IMR-90 (cell line): ENCODE data around the gene RPUSD1. TPM values are rescaled to one million over a fixed set of nuclear protein-coding genes. Genes with fewer than 3 reads are reported as not detected.

Experiments
- ATAC-seq: fragments of 200-7000 bp; cut with Tn5 transposase; 2 replicates; pipeline ENCODE4 v1.9.1; 2020; ENCODE audit warnings: low read depth, mild to moderate bottlenecking, moderate library complexity
- BruUV-seq: library from RNA; stranded (reverse); fragments of 400-500 nt; replicated peaks from 2 replicates; lab custom pipeline; 2021; lab: Mats Ljungman, UMichigan
- CTCF ChIA-PET: fragments of 300-600 bp; formaldehyde crosslinking; extraction: SDS; loops from one replicate; lab custom pipeline; 2021; ENCODE audit warnings: antibody characterized with exemption; lab: Yijun Ruan, JAX
- POLR2A ChIA-PET: fragments of 300-600 bp; sonication (Branson Sonifier 250); formaldehyde crosslinking; loops from one replicate; lab custom pipeline; 2022; ENCODE audit warnings: antibody characterized with exemption; ENCODE audit not compliant: unreplicated experiment; lab: Charles Lee
- DNase-seq: peaks from one replicate; pipeline ENCODE4 v3.0.0; 2013
- H2AFZ ChIP-seq: replicated peaks from 2 replicates; pipeline ENCODE3; 2013; ENCODE audit warnings: low read length, mild to moderate bottlenecking; ENCODE audit not compliant: poor library complexity
- H2AK5ac ChIP-seq: 2 replicates; pipeline ENCODE4 v1.6.1; 2013; ENCODE audit warnings: low read depth, low read length, inconsistent platforms
- H2AK9ac ChIP-seq: replicated peaks from 2 replicates; pipeline ENCODE3; 2013; ENCODE audit warnings: mild to moderate bottlenecking, low read depth, low read length, moderate library complexity; ENCODE audit not compliant: poor library complexity
- H2BK120ac ChIP-seq: 2 replicates; pipeline ENCODE4 v1.6.1; 2013; ENCODE audit warnings: low read depth, low read length, inconsistent platforms
- H2BK15ac ChIP-seq: 3 replicates; pipeline ENCODE4 v1.6.1; 2013; ENCODE audit warnings: low read depth, low read length, inconsistent platforms
- H2BK20ac ChIP-seq: 2 replicates; pipeline ENCODE4 v1.6.1; 2013; ENCODE audit warnings: low read depth, mild to moderate bottlenecking, inconsistent platforms, low read length, moderate library complexity
- H2BK5ac ChIP-seq: 2 replicates; pipeline ENCODE4 v1.6.1; 2013; ENCODE audit warnings: mild to moderate bottlenecking, low read depth, low read length, inconsistent platforms; ENCODE audit not compliant: poor library complexity, severe bottlenecking
- H3K14ac ChIP-seq: replicated peaks from 2 replicates; pipeline ENCODE4 v1.6.1; 2013; ENCODE audit warnings: low read depth, low read length, inconsistent platforms
- H3K18ac ChIP-seq: 2 replicates; pipeline ENCODE4 v1.6.1; 2013; ENCODE audit warnings: low read depth, low read length, control low read depth
- H3K23ac ChIP-seq: 2 replicates; pipeline ENCODE4 v1.6.1; 2013; ENCODE audit warnings: low read depth, low read length, inconsistent platforms
- H3K27ac ChIP-seq: 2 replicates; pipeline ENCODE4 v1.5.1; 2013; ENCODE audit warnings: mild to moderate bottlenecking, control low read depth, low read length; ENCODE audit not compliant: insufficient read depth
- H3K27me3 ChIP-seq: 2 replicates; pipeline ENCODE4 v1.6.1; 2013; ENCODE audit warnings: low read length; ENCODE audit not compliant: control insufficient read depth, insufficient read depth
- H3K36me3 ChIP-seq: 2 replicates; pipeline ENCODE4 v1.6.1; 2013; ENCODE audit warnings: low read length, mixed read lengths; ENCODE audit not compliant: control insufficient read depth, insufficient read depth
- H3K4ac ChIP-seq: 2 replicates; pipeline ENCODE4 v1.6.1; 2013; ENCODE audit warnings: low read depth, low read length, inconsistent platforms
- H3K4me1 ChIP-seq: 2 replicates; pipeline ENCODE4 v1.6.1; 2013; ENCODE audit warnings: low read length, mixed read lengths; ENCODE audit not compliant: control insufficient read depth, insufficient read depth
- H3K4me2 ChIP-seq: 2 replicates; pipeline ENCODE4 v1.6.1; 2013; ENCODE audit warnings: low read depth, mild to moderate bottlenecking, control low read depth, low read length, moderate library complexity
- H3K4me3 ChIP-seq: 2 replicates; pipeline ENCODE4 v1.5.1; 2013; ENCODE audit warnings: low read depth, mild to moderate bottlenecking, control low read depth, low read length, moderate library complexity; ENCODE audit not compliant: insufficient read depth
- H3K56ac ChIP-seq: 2 replicates; pipeline ENCODE4 v1.6.1; 2013; ENCODE audit warnings: low read length, inconsistent platforms; ENCODE audit not compliant: insufficient read depth; ENCODE audit errors: extremely low read depth
- H3K79me1 ChIP-seq, 2 experiments: 2 replicates each; pipeline ENCODE4 v1.6.1; 2013; ENCODE audit warnings: low read length in 2 of 2, inconsistent platforms in 1 of 2, low read depth in 1 of 2
- H3K9ac ChIP-seq: 2 replicates; pipeline ENCODE4 v1.6.1; 2013; ENCODE audit warnings: low read depth, low read length, control low read depth
- H3K9me1 ChIP-seq: 2 replicates; pipeline ENCODE4 v1.6.1; 2013; ENCODE audit warnings: low read length, inconsistent platforms; ENCODE audit not compliant: insufficient read depth
- H3K9me3 ChIP-seq: 2 replicates; pipeline ENCODE4 v1.6.1; 2013; ENCODE audit warnings: low read length; ENCODE audit not compliant: control insufficient read depth, insufficient read depth
- H4K20me1 ChIP-seq: 2 replicates; pipeline ENCODE4 v1.6.1; 2013; ENCODE audit warnings: low read length, inconsistent platforms; ENCODE audit not compliant: insufficient read depth
- H4K5ac ChIP-seq: 2 replicates; pipeline ENCODE4 v1.6.1; 2013; ENCODE audit warnings: mild to moderate bottlenecking, low read depth, low read length, control low read depth
- H4K8ac ChIP-seq, 2 experiments: 2 replicates each; pipeline ENCODE4 v1.6.1; 2013; ENCODE audit warnings: low read depth in 2 of 2, low read length in 2 of 2, control low read depth in 1 of 2, inconsistent platforms in 1 of 2
- H4K91ac ChIP-seq: 2 replicates; pipeline ENCODE4 v1.6.1; 2013; ENCODE audit warnings: low read depth, low read length, inconsistent platforms; ENCODE audit not compliant: insufficient read depth
- CEBPB ChIP-seq: IDR thresholded peaks from 2 replicates; pipeline ENCODE4 v1.6.1; 2012; ENCODE audit warnings: low read depth, low read length, improper control_type of control experiment
- FOS ChIP-seq: fragments of 150-350 bp; IDR thresholded peaks from 2 replicates; pipeline ENCODE4 v1.6.1; 2016; ENCODE audit warnings: low read depth, low read length
- NFE2L2 ChIP-seq: fragments of 150-350 bp; IDR thresholded peaks from 2 replicates; pipeline ENCODE4 v1.6.1; 2016; ENCODE audit warnings: low read depth, mild to moderate bottlenecking, low read length
- RFX5 ChIP-seq: IDR thresholded peaks from 2 replicates; pipeline ENCODE4 v1.8.0; 2012; ENCODE audit warnings: low read depth, mild to moderate bottlenecking, low read length, moderate library complexity
- WGBS, 2 experiments: methylation state at CpG; one replicate each; pipeline versions ENCODE4 v1.1.5 to v1.1.7; 2013; ENCODE audit warnings: missing lambda C conversion rate in 2 of 2; ENCODE audit not compliant: insufficient read length in 1 of 2; ENCODE audit errors: extremely low coverage in 2 of 2; 5-methylcytosine and 5-hydroxymethylcytosine counted together
- dilution Hi-C: fragments of 300-500 bp; cut with HindIII; formaldehyde crosslinking; loops from one replicate; pipeline ENCODE4 v1.14.3; 2018; ENCODE audit warnings: low sequenced_read_pairs; ENCODE audit not compliant: unreplicated experiment
- in situ Hi-C: fragments of 300-500 bp; cut with MboI; formaldehyde crosslinking; loops from 3 replicates; pipeline ENCODE4 v1.14.3; 2019; ENCODE audit warnings: low sequenced_read_pairs, inconsistent platforms, mixed read lengths
- intact Hi-C: fragments of 100-400 bp; cut with micrococcal nuclease; formaldehyde crosslinking; loops from 2 replicates; pipeline ENCODE4 v1.10.0; 2022
- polyA plus RNA-seq, 3 experiments: library from polyadenylated mRNA; depleted of rRNA; stranded (reverse); fragments of >200 nt; gene quantifications; 2 replicates each; pipeline ENCODE4 v1.2.3, GENCODE V29; 2012; ENCODE audit warnings: low replicate concordance in 1 of 3
- total RNA-seq: library from RNA; depleted of rRNA; stranded (reverse); fragments of >200 nt; gene quantifications from 2 replicates; pipeline ENCODE4 v1.2.3, GENCODE V29; 2012

The RPUSD1 gene
- total and polyA plus RNA-seq, 2 of the 4 experiments (the other 2 are of a cell fraction) = 13.1 to 32.3 TPM

- Histone ChIP-seq H2BK15ac (no peak overlapping the region), H2AK5ac (no peak overlapping the region), H3K4me2 (no peak overlapping the region), H4K8ac (no peak overlapping the region), H3K9ac (no peak overlapping the region), H3K4ac (no peak overlapping the region), H3K14ac (no peak overlapping the region), H3K79me1 (peaks cover 0 to 10% of the 10 kb centered on the region in 2 experiments; a peak in 1 of 4 replicates), H3K23ac (no peak overlapping the region), H3K4me3 (no peak overlapping the region), H2BK5ac (no peak overlapping the region), H2AK9ac (no peak overlapping the region), H3K27ac (no peak overlapping the region), H3K9me3 (no peaks in the 10 kb centered on the region), H2BK20ac (no peak overlapping the region), H3K9me1 (no peaks in the 10 kb centered on the region), H3K27me3 (peaks cover 9% of the 10 kb centered on the region; the same call in 1 of the 2 replicates), H2BK120ac (no peak overlapping the region), H3K4me1 (peaks cover 5% of the 10 kb centered on the region; the same call in 1 of the 2 replicates), H4K91ac (no peak overlapping the region), H3K36me3 (peaks cover 7% of the 10 kb centered on the region; the same call in 1 of the 2 replicates), H4K20me1 (peaks cover 11% of the 10 kb centered on the region; the same call in 1 of the 2 replicates), H2AFZ (no peak overlapping the region), H3K18ac (no peak overlapping the region), H3K56ac (no peak overlapping the region), H4K5ac (no peak overlapping the region)
- intact Hi-C loops = no loop called here
- ChIA-PET POLR2A (no interaction called here), CTCF (no interaction called here)
- in situ Hi-C loops = no loop called here
- no peak; the same call in 1 of the 2 replicates for ATAC-seq
- no TSS peak for BruUV-seq
- dilution Hi-C loops = no loop called here
- WGBS, 2 experiments = 60% methylated on average over 1 of the region's 19 CpGs; no CpG with 5 or more reads in 1 of the 2 experiments
- no peak for DNase-seq
- no peak for TF ChIP-seq RFX5
- no peak for TF ChIP-seq FOS
- TF ChIP-seq CEBPB = no peak
- TF ChIP-seq NFE2L2 = no peak
Measured at GRCh38 chr16:781346-782010, 6.7 kb downstream of the RPUSD1 start.
